Natural killer cell (primary cell): ENCODE measurements around the gene MAGED1. TPM values are rescaled to one million over a fixed set of nuclear protein-coding genes. Genes with fewer than 3 reads are reported as not detected.

Source experiments
- ATAC-seq, 3 donors: fragments of 150-1000 bp in 2 of 3; fragments of 200-7000 bp in 1 of 3; cut with Tn5 transposase; 1 replicate in 1 of 3; 2 replicates in 2 of 3; pipeline ENCODE4 v1.10.0; 2021; ENCODE audit warnings: mild to moderate bottlenecking in 2 of 3, moderate library complexity in 2 of 3
- DNase-seq, 2 donors: peaks; one replicate each; pipeline versions ENCODE4 v3.0.0 to v3.0.0-alpha.2; 2013 to 2021; ENCODE audit warnings: mixed read lengths in 1 of 2
- H3K27ac ChIP-seq: one replicate; pipeline ENCODE4 v1.5.1; 2013; ENCODE audit warnings: mild to moderate bottlenecking, low read length
- H3K27me3 ChIP-seq: one replicate; pipeline ENCODE4 v1.6.1; 2013; ENCODE audit warnings: low read length; ENCODE audit not compliant: control insufficient read depth, insufficient read depth
- H3K36me3 ChIP-seq: one replicate; pipeline ENCODE4 v1.6.1; 2013; ENCODE audit warnings: low read length; ENCODE audit not compliant: control insufficient read depth, insufficient read depth
- H3K4me1 ChIP-seq: one replicate; pipeline ENCODE4 v1.6.1; 2013; ENCODE audit warnings: low read length; ENCODE audit not compliant: control insufficient read depth, insufficient read depth
- H3K4me3 ChIP-seq: one replicate; pipeline ENCODE4 v1.5.1; 2013; ENCODE audit warnings: low read length
- H3K9me3 ChIP-seq: one replicate; pipeline ENCODE4 v1.6.1; 2013; ENCODE audit warnings: low read length; ENCODE audit not compliant: control insufficient read depth, insufficient read depth
- H3K27ac Mint-ChIP-seq, 2 donors: one replicate each; pipeline ENCODE4 v1.8.0; 2022; ENCODE audit warnings: mild to moderate bottlenecking in 2 of 2, mixed read lengths in 2 of 2, moderate library complexity in 1 of 2
- H3K27me3 Mint-ChIP-seq, 2 donors: one replicate each; pipeline ENCODE4 v1.8.0; 2022; ENCODE audit warnings: low read depth in 2 of 2, mixed read lengths in 2 of 2
- H3K36me3 Mint-ChIP-seq: one replicate; pipeline ENCODE4 v1.8.0; 2022; ENCODE audit warnings: mixed read lengths
- H3K4me1 Mint-ChIP-seq, 2 donors: one replicate each; pipeline ENCODE4 v1.8.0; 2022; ENCODE audit warnings: mixed read lengths in 2 of 2
- H3K4me3 Mint-ChIP-seq: one replicate; pipeline ENCODE4 v1.8.0; 2022; ENCODE audit warnings: mild to moderate bottlenecking, moderate library complexity, mixed read lengths
- H3K9me3 Mint-ChIP-seq, 2 donors: one replicate each; pipeline ENCODE4 v1.8.0; 2022; ENCODE audit warnings: mixed read lengths in 2 of 2
- CTCF ChIP-seq: fragments of 200-600 bp; IDR thresholded peaks from one replicate; pipeline ENCODE4 v1.8.0; 2022; ENCODE audit warnings: antibody characterized with exemption
- WGBS: methylation state at CpG from one replicate; pipeline ENCODE4 v1.1.7; 2013; ENCODE audit warnings: missing lambda C conversion rate; ENCODE audit not compliant: insufficient coverage; 5-methylcytosine and 5-hydroxymethylcytosine counted together
- intact Hi-C: fragments of 100-400 bp; cut with micrococcal nuclease; formaldehyde crosslinking; loops from one replicate; pipeline ENCODE4 v1.14.2; 2022
- total RNA-seq, 4 donors: library from RNA; stranded (reverse); fragments of 120-200 nt in 1 of 4; gene quantifications; one replicate each; pipeline versions ENCODE4 v1.2.3 to v1.2.4, GENCODE V29; 2013 to 2022

The MAGED1 gene
- total RNA-seq, 3 donors from 2014 or later (not counting 1 experiment from before 2014, with no cell fraction given) = 36.8 to 39.0 (median 37.0) TPM

GRCh38 chrX:51857159-51857733 is 36.2 kb upstream of the MAGED1 start:
- Mint-ChIP-seq H3K4me1 (peaks cover 7 to 21% of the 10 kb centered on the region in 2 donors), H3K36me3 (peaks cover 17% of the 10 kb centered on the region), H3K9me3 (peaks cover 0 to 6% of the 10 kb centered on the region in 2 donors), H3K27me3 (peaks cover 0 to 13% of the 10 kb centered on the region in 2 donors), H3K4me3 (no peak overlapping the region), H3K27ac (no peak overlapping the region)
- Histone ChIP-seq H3K27ac (no peak overlapping the region), H3K4me3 (no peak overlapping the region), H3K27me3 (no peaks in the 10 kb centered on the region), H3K9me3 (no peaks in the 10 kb centered on the region), H3K36me3 (peaks cover 5% of the 10 kb centered on the region), H3K4me1 (no peaks in the 10 kb centered on the region)
- intact Hi-C loops = no loop called here
- no CpG with 5 or more reads among the region's 1 CpG for WGBS
- ATAC-seq (no peak), DNase-seq (no peak)
- no peak for TF ChIP-seq CTCF

- Mint-ChIP-seq H3K27me3 (peaks cover 0 to 6% of the 10 kb centered on the region in 2 donors), H3K27ac (no peak overlapping the region), H3K36me3 (peaks cover 17% of the 10 kb centered on the region), H3K4me3 (no peak overlapping the region), H3K4me1 (peaks cover 0 to 33% of the 10 kb centered on the region in 2 donors), H3K9me3 (peaks cover 0 to 6% of the 10 kb centered on the region in 2 donors)
- Histone ChIP-seq H3K27ac (no peak overlapping the region), H3K36me3 (peaks cover 5% of the 10 kb centered on the region), H3K4me1 (no peaks in the 10 kb centered on the region), H3K9me3 (no peaks in the 10 kb centered on the region), H3K4me3 (no peak overlapping the region), H3K27me3 (no peaks in the 10 kb centered on the region)
- intact Hi-C loops = no loop called here
- peak in 1 of 3 donors; percentile 36 for ATAC-seq
- DNase-seq = peak in 1 of 2 donors; percentile 38
- TF ChIP-seq CTCF = peak; percentile 29
- WGBS = 14% methylated on average over 2 of the region's 2 CpGs
Observed at GRCh38 chrX:51860679-51861078, 32.7 kb upstream of the MAGED1 start.

- Mint-ChIP-seq H3K36me3 (no peaks in the 10 kb centered on the region), H3K27me3 (no peaks in the 10 kb centered on the region), H3K4me3 (no peak overlapping the region), H3K4me1 (peaks cover 0 to 46% of the 10 kb centered on the region in 2 donors), H3K27ac (no peak overlapping the region), H3K9me3 (no peaks in the 10 kb centered on the region)
- no peak for DNase-seq
- intact Hi-C loops = no loop called here
- 100% methylated on average over 1 of the region's 1 CpG for WGBS
- no peaks in the 10 kb centered on the region for H3K36me3 ChIP-seq
- no peaks in the 10 kb centered on the region for H3K4me1 ChIP-seq
- ATAC-seq = no peak
- H3K27me3 ChIP-seq = no peaks in the 10 kb centered on the region
- H3K27ac ChIP-seq = no peak overlapping the region
- H3K9me3 ChIP-seq = no peaks in the 10 kb centered on the region
- no peak overlapping the region for H3K4me3 ChIP-seq
- TF ChIP-seq CTCF = no peak
Observed at GRCh38 chrX:51862920-51863319, 30.5 kb upstream of the MAGED1 start.

- Mint-ChIP-seq H3K36me3 (no peaks in the 10 kb centered on the region), H3K27ac (peak overlapping the region in 1 of 2 donors; percentile 56), H3K4me3 (no peak overlapping the region), H3K4me1 (peaks cover 0 to 31% of the 10 kb centered on the region in 2 donors), H3K9me3 (no peaks in the 10 kb centered on the region), H3K27me3 (no peaks in the 10 kb centered on the region)
- H3K4me3 ChIP-seq = no peak overlapping the region
- no peaks in the 10 kb centered on the region for H3K36me3 ChIP-seq
- ATAC-seq (no peak), DNase-seq (no peak)
- no peaks in the 10 kb centered on the region for H3K27me3 ChIP-seq
- no peaks in the 10 kb centered on the region for H3K9me3 ChIP-seq
- H3K27ac ChIP-seq = no peak overlapping the region
- 97% methylated on average over 3 of the region's 3 CpGs for WGBS
- no peak for TF ChIP-seq CTCF
- intact Hi-C loops = no loop called here
- no peaks in the 10 kb centered on the region for H3K4me1 ChIP-seq
Observed at GRCh38 chrX:51866210-51866609, 27.2 kb upstream of the MAGED1 start.
